ENCODE data around the gene PGLYRP1. TPM values are rescaled to one million over a fixed set of nuclear protein-coding genes. Genes with fewer than 3 reads are reported as not detected.
A peak's percentile ranks its signal among the peaks of the same experiment; 100 is the strongest.

Gene PGLYRP1
- total RNA-seq, 1 experiment from 2014 or later: not detected

DNA sequence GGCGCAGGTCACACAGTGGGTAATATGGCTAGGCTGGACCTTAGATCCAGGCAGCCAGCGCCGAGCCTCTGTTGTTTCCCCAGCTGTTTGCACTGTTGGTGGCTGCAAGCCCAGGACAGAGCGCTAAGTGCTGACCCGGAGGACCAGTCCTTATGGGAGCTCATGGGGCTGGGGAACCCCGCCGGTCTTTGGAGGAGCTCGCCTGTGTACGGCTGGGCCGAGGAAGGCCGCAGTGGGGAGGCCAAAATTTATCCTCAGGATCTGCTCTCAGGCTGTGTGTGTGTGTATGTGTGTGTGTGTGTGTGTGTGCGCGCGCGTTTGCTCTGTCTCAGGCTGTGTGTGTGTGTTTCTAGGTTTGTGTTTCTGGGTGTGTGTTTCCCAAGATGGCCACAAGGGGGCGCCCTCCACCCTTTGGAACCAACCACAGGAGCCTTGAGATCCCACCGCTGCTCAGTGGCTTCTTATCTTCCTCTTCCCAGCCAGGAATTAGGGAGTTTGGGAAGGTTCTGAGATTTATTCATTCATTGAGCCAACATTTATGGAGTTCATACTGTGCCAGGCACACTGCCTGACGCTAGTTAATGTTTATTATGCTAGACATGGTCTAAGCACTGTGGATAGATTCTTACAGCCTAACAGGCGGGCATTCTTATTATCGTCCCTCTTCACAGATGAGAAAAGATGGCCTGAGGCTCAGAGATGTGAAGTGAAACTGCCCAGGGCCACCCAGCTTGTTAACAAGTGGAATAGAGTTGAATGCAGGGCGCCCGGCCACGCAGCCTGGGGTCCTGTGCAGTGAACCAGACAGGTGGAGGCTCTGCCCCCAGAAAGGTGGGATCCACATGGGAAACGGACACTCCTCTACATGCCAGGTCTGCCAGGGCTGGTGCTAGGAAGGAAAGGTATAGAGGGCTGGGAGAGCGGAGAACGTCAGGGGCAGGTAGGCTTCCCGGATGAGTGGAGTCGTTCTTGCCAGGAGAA is 13.0 kb downstream of the PGLYRP1 start:
- H2BK120ac ChIP-seq (ENCODE audit: low read depth, low read length, poor library complexity, severe bottlenecking): no peak overlapping the region
- H4K91ac ChIP-seq (ENCODE audit: insufficient read length, low read depth, low read length): no peak overlapping the region
- Mint-ChIP-seq H3K27ac (peak overlapping the region in 1 of 3 experiments; percentile 65; a peak in 1 of 7 replicates), H3K36me3 (ENCODE audit: insufficient read depth in 1 of 3, low read depth in 3 of 3) (peaks cover 19 to 44% (median 25%) of the 10 kb centered on the region in 3 experiments), H3K4me1 (peaks cover 5 to 10% of the 10 kb centered on the region in 2 experiments), H3K4me3 (peak overlapping the region in 1 of 2 experiments; percentile 35; a peak in 1 of 5 replicates), H3K27me3 (ENCODE audit: low read depth) (peaks cover 13% of the 10 kb centered on the region), H3K9me3 (no peaks in the 10 kb centered on the region; a peak in 1 of 5 replicates)
- no peaks in the 10 kb centered on the region for H3K79me1 ChIP-seq (ENCODE audit: insufficient read depth, low read depth, low read length, poor library complexity, severe bottlenecking)
- H3K27ac ChIP-seq (ENCODE audit: insufficient read length, low read depth, low read length): no peak overlapping the region
- no peaks in the 10 kb centered on the region for H3K79me2 ChIP-seq (ENCODE audit: insufficient read depth, low read length)
- H3K27me3 ChIP-seq (ENCODE audit: insufficient read depth, low read length): no peaks in the 10 kb centered on the region; the same call in 1 of the 2 replicates
- H3K23ac ChIP-seq (ENCODE audit: insufficient read length, low read depth, low read length): no peak overlapping the region
- no peak overlapping the region for H2BK15ac ChIP-seq (ENCODE audit: low read depth, low read length)
- H2AK5ac ChIP-seq (ENCODE audit: insufficient read length, low read length): no peak overlapping the region
- no peak overlapping the region for H2BK12ac ChIP-seq (ENCODE audit: insufficient read length, low read depth, low read length)
- no peaks in the 10 kb centered on the region for H3K4me1 ChIP-seq (ENCODE audit: insufficient read depth, low read length)
- H3K4ac ChIP-seq (ENCODE audit: low read depth, low read length): no peak overlapping the region
- no peak overlapping the region for H3K56ac ChIP-seq (ENCODE audit: insufficient read length, low read depth, low read length)
- H3K9ac ChIP-seq (ENCODE audit: extremely low read depth, insufficient read length, low read length): no peak overlapping the region
- peak; percentile 86 for DNase-seq
- no peak overlapping the region for H3K18ac ChIP-seq (ENCODE audit: insufficient read length, low read depth, low read length)
- no peaks in the 10 kb centered on the region for H4K20me1 ChIP-seq (ENCODE audit: control insufficient read depth, insufficient read depth, insufficient read length)
- no peak overlapping the region for H3T11ph ChIP-seq (ENCODE audit: low read length)
- no peak overlapping the region; the same call in 1 of the 2 replicates for H3K14ac ChIP-seq (ENCODE audit: insufficient read depth, low read length)
- H4K5ac ChIP-seq (ENCODE audit: insufficient read length, low read depth, low read length): no peak overlapping the region
- H4K8ac ChIP-seq (replicated peaks; ENCODE audit: insufficient read length, low read depth, low read length): no peak overlapping the region
- H2BK5ac ChIP-seq (ENCODE audit: insufficient read length, low read length): no peak overlapping the region
- no peak overlapping the region for H2AFZ ChIP-seq (ENCODE audit: low read length)
- H3K23me2 ChIP-seq (ENCODE audit: insufficient read length, low read depth, low read length, poor library complexity, severe bottlenecking): peaks cover 3% of the 10 kb centered on the region
- no peak overlapping the region for H3K4me2 ChIP-seq (ENCODE audit: insufficient read depth, insufficient read length, low read length)
- H3K9me3 ChIP-seq (ENCODE audit: control insufficient read depth, low read depth, low read length): no peaks in the 10 kb centered on the region
- WGBS (ENCODE audit: extremely low coverage, insufficient read length, low lambda C conversion rate): no CpG with 5 or more reads among the region's 28 CpGs
- H2BK20ac ChIP-seq (ENCODE audit: low read depth, low read length, poor library complexity, severe bottlenecking): no peak overlapping the region
- TF ChIP-seq, protein P1, sequence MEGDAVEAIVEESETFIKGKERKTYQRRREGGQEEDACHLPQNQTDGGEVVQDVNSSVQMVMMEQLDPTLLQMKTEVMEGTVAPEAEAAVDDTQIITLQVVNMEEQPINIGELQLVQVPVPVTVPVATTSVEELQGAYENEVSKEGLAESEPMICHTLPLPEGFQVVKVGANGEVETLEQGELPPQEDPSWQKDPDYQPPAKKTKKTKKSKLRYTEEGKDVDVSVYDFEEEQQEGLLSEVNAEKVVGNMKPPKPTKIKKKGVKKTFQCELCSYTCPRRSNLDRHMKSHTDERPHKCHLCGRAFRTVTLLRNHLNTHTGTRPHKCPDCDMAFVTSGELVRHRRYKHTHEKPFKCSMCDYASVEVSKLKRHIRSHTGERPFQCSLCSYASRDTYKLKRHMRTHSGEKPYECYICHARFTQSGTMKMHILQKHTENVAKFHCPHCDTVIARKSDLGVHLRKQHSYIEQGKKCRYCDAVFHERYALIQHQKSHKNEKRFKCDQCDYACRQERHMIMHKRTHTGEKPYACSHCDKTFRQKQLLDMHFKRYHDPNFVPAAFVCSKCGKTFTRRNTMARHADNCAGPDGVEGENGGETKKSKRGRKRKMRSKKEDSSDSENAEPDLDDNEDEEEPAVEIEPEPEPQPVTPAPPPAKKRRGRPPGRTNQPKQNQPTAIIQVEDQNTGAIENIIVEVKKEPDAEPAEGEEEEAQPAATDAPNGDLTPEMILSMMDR (conservative IDR thresholded peaks at IDR 0.05): peak; percentile 89
